GM19463 (cell line): ENCODE measurements around the gene CFP.

ENCODE experiments used
- ATAC-seq: cut with Tn5 transposase; IDR thresholded peaks from one replicate; pipeline ENCODE4 v1.9.1; 2021; ENCODE audit warnings: mild to moderate bottlenecking, moderate library complexity; ENCODE audit not compliant: unreplicated experiment

CFP gene

GRCh38 chrX:47638816-47639215 is 9.1 kb upstream of the CFP start:
- ATAC-seq: no peak

GRCh38 chrX:47637546-47638195 is 7.9 kb upstream of the CFP start:
- ATAC-seq: peak; percentile 84

- ATAC-seq: no peak
Observed at GRCh38 chrX:47634871-47635575, 5.3 kb upstream of the CFP start.

GRCh38 chrX:47633689-47634590 is 4.2 kb upstream of the CFP start:
- no peak for ATAC-seq

- no peak for ATAC-seq
Observed at GRCh38 chrX:47632666-47633065, 2.9 kb upstream of the CFP start.

- ATAC-seq: no peak
Observed at GRCh38 chrX:47631676-47632075, 1.9 kb upstream of the CFP start.

- no peak for ATAC-seq
Observed at GRCh38 chrX:47628982-47629381, 748 bp downstream of the CFP start.

- no peak for ATAC-seq
Observed at GRCh38 chrX:47625365-47625764, 4.4 kb downstream of the CFP start.

- ATAC-seq: no peak
Observed at GRCh38 chrX:47623540-47624027, 6.1 kb downstream of the CFP start.

GRCh38 chrX:47621851-47622250 is 7.9 kb downstream of the CFP start:
- no peak for ATAC-seq

- no peak for ATAC-seq
Observed at GRCh38 chrX:47620303-47620685, 9.4 kb downstream of the CFP start.

GRCh38 chrX:47619486-47620302 is 10.0 kb downstream of the CFP start, which contains the start of gene SYN1:
SYN1 (minus strand) TSS chrX:47619857; CDS start chrX:47619728, 129 bp downstream.
- ATAC-seq: peak; percentile 74

- ATAC-seq: no peak
Observed at GRCh38 chrX:47618923-47619485, 10.7 kb downstream of the CFP start.

GRCh38 chrX:47614618-47615017 is 15.1 kb downstream of the CFP start:
- no peak for ATAC-seq

GRCh38 chrX:47613082-47613481 is 16.6 kb downstream of the CFP start:
- ATAC-seq: no peak

GRCh38 chrX:47612418-47612817 is 17.3 kb downstream of the CFP start:
- no peak for ATAC-seq

GRCh38 chrX:47611926-47612325 is 17.8 kb downstream of the CFP start:
- ATAC-seq: no peak

GRCh38 chrX:47611489-47611888 is 18.2 kb downstream of the CFP start:
- no peak for ATAC-seq

GRCh38 chrX:47610511-47610910 is 19.2 kb downstream of the CFP start:
- ATAC-seq: no peak

- no peak for ATAC-seq
Observed at GRCh38 chrX:47608130-47608810, 21.5 kb downstream of the CFP start.
